LNCaP clone FGC (cell line): ENCODE data around the gene CYBB.

Experiments
- DNase-seq: peaks from one replicate; pipeline ENCODE4 v3.0.0-alpha.2; 2011; ENCODE audit warnings: low read depth
- H3K4me3 ChIP-seq: 2 replicates; pipeline ENCODE4 v1.5.1; 2011; ENCODE audit warnings: mild to moderate bottlenecking, low read depth, low read length, control low read depth
- CTCF ChIP-seq: IDR thresholded peaks from 2 replicates; pipeline ENCODE4 v1.5.1; 2012; ENCODE audit warnings: mild to moderate bottlenecking; ENCODE audit not compliant: control insufficient read depth, insufficient read depth; ENCODE audit errors: extremely low read depth

CYBB gene

DNA sequence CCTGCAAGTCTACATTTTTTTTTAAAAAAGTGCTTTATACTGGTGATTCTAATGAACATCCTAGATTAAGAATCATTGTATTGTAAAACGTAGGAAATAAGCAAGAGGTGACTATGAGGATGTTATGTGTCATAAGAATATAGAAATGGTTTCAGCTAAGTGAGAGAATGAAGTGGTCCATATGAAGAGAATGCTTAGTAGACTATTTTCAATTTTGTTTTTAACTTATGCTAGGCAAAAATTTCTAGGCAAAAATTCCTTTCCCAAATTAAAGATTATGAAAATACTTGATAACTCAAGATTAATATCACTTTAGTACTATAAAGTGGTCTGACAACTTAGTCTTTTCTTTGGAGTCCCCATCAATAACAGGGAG lies 66.7 kb downstream of the CYBB start:
- H3K4me3 ChIP-seq, result peak overlapping the region; percentile 66
- no peak for TF ChIP-seq CTCF
- DNase-seq, result no peak

DNA sequence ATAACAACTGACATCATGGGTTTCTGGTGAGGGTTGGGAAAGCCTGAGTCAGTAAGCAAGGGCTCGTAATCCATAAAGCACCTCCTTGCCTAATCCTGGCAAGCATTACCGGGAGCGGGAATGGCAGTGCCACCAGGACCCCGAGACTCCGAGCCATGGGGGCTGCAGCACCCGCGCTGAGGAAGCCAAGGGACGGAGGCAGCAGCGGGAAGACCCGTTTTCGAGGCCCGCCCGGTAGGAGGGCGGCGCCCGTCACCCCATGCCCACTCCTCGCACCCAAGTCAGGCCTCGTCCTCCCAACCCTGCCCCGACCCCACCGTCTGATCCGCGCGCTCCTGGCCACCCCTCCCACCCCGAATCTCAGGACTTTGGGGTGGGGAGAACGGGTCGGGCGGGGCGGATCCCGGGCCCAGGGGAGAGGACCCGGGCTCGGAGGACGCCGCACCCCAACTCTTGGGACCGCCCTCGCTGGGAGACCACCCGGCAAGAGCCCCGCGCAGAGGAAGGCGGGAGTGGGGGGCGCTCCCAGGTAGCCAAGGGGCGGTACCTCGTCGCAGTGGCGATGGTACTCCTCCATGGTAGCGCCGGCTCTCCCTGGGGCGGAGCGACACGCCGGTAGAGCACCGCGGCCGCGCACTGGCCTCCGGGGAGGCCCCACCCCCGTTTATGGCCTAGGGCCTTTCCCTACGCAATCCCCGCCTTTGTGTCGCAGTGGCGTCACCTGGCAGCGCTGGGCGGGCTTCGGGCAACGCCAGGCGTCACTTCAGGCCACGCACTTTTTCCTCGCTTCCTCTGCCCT lies 67.3 kb downstream of the CYBB start, which contains the start of gene DYNLT3:
Gene DYNLT3 (minus strand): TSS at position 638 of the 799 bp plus-strand sequence. CDS start 61 bp downstream, at position 577.
- H3K4me3 ChIP-seq, result peak within 1 kb of the TSS; percentile 66
- no peak for TF ChIP-seq CTCF
- peak; percentile 64 for DNase-seq

GRCh38 chrX:37847733-37848197 lies 67.9 kb downstream of the CYBB start:
- peak overlapping the region; percentile 66 for H3K4me3 ChIP-seq
- no peak for TF ChIP-seq CTCF
- no peak for DNase-seq

DNA sequence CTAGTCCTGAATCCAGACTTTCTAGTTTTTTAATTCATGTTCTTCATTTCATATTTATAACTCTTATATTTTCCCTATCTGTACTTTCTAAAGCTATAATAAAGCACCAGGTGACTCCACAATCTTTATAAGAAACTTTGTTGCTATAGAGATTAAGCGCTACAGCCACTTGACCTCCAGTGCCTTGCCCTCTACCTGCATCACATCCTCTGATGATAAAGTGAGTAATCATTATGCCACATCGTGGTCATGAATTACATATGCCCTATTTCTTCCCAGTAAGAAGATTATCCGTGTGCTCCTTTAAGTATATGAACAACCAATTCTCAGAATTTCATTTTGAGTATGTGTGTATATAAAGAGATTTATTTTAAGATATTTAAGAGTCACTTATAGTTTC lies 74.3 kb downstream of the CYBB start:
- TF ChIP-seq CTCF, result no peak
- DNase-seq, result no peak
- no peak overlapping the region for H3K4me3 ChIP-seq

DNA sequence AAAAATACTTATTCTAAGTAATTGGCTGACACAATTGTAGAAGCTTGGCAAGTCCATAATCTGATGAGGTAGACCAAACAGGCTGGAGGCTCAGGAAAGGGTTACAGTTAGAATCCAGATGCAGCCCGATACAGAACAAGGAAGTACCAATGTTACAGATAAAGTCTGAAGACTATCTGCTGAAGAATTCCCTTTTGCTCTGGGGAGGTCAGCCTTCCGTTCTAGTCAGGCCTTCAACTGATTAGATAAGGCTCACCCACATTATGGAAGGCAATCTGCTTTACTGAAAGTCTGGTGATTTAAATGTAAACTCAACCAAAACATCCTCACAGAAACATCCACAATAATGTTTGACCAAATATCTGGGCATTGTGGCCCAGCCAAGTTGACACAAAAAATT lies 74.9 kb downstream of the CYBB start:
- no peak for TF ChIP-seq CTCF
- H3K4me3 ChIP-seq, result no peak overlapping the region
- DNase-seq, result no peak

GRCh38 chrX:37860721-37861120 lies 80.9 kb downstream of the CYBB start:
- DNase-seq, result no peak
- TF ChIP-seq CTCF, result no peak

DNA sequence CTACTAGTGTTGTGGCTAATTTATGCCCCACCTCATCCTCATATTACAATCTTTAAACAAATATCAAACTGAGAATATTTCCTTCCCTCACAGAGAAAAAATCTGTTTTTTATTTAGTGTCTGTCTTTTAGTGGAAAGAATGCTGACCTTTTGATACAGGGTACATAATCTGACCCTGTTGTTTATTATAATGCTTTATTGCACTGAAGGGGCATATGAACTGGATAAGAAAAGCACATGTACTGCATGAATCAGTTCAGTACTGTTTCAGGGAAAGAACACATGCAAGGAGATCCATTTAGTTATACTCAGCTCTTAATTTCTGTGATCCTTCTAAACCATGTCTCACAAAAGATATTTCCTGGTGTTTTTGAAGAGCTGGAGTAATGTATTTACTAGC lies 83.0 kb downstream of the CYBB start:
- DNase-seq, result no peak
- no peak for TF ChIP-seq CTCF
- H3K4me3 ChIP-seq, result no peak overlapping the region

More at GRCh38 chrX:37860721-37861120, 80.9 kb downstream of the CYBB start:
- no peak overlapping the region for H3K4me3 ChIP-seq
